HepG2 (cell line): ENCODE measurements around the gene TUBB4B. TPM values are rescaled to one million over a fixed set of nuclear protein-coding genes. Genes with fewer than 3 reads are reported as not detected.

Experiments
- CAMTA2 ChIP-seq: sonication (generic); formaldehyde crosslinking; IDR thresholded peaks from 2 replicates; pipeline ENCODE4 v1.4.0; 2020; ENCODE audit warnings: mild to moderate bottlenecking, missing genetic modification reagents, borderline replicate concordance
- EZH2 ChIP-seq: conservative IDR thresholded peaks from 2 replicates; pipeline ENCODE4 v1.6.1; 2012; ENCODE audit warnings: mild to moderate bottlenecking, low read depth, low read length, moderate library complexity
- FIP1L1 ChIP-seq: fragments of 200-400 bp; formaldehyde crosslinking; IDR thresholded peaks from 2 replicates; pipeline ENCODE4 v1.6.1; 2018; ENCODE audit warnings: low read depth, mild to moderate bottlenecking, low read length, moderate library complexity, borderline replicate concordance; ENCODE audit not compliant: insufficient read depth
- GPN1 ChIP-seq: sonication (generic); formaldehyde crosslinking; IDR thresholded peaks from 2 replicates; pipeline ENCODE4 v1.5.1; 2020; ENCODE audit warnings: missing genetic modification reagents, borderline replicate concordance
- SOX5 ChIP-seq: IDR thresholded peaks from 2 replicates; pipeline ENCODE4 v1.6.1; 2016; ENCODE audit warnings: borderline replicate concordance
- SP140L ChIP-seq: sonication (generic); formaldehyde crosslinking; IDR thresholded peaks from 2 replicates; pipeline ENCODE4 v1.4.0; 2020; ENCODE audit warnings: missing genetic modification reagents, borderline replicate concordance
- ZBTB38 ChIP-seq: sonication (generic); formaldehyde crosslinking; IDR thresholded peaks from 2 replicates; pipeline ENCODE4 v1.5.1; 2020; ENCODE audit warnings: mild to moderate bottlenecking, missing genetic modification reagents
- ZFP37 ChIP-seq: sonication (generic); formaldehyde crosslinking; IDR thresholded peaks from 2 replicates; pipeline ENCODE4 v1.4.0; 2020; ENCODE audit warnings: missing genetic modification reagents, borderline replicate concordance
- ZNF878 ChIP-seq: sonication (generic); formaldehyde crosslinking; IDR thresholded peaks from 2 replicates; pipeline ENCODE4 v1.8.1; 2023; ENCODE audit warnings: mild to moderate bottlenecking, missing genetic modification reagents, moderate library complexity
- polyA plus RNA-seq, 8 experiments: library from polyadenylated mRNA; depleted of rRNA in 3 of 8; stranded (reverse) in 7 of 8; unstranded in 1 of 8; fragments of >200 nt; fragmentation: Illumina TruSeq in 4 of 8; extraction: Trizol in 4 of 8; gene quantifications; 2 replicates each; pipeline versions ENCODE4 v1.2.1 to v1.2.3, GENCODE V29; 2011 to 2016; ENCODE audit warnings: low read depth in 4 of 8, missing spikeins in 1 of 8, mixed read lengths in 1 of 8; ENCODE audit not compliant: insufficient read depth in 1 of 8
- total RNA-seq, 5 experiments: library from RNA; depleted of rRNA; stranded (reverse); fragments of >200 nt; fragmentation: Illumina TruSeq; extraction: Trizol; gene quantifications; 2 replicates each; pipeline ENCODE4 v1.2.3, GENCODE V29; 2016; ENCODE audit warnings: low read depth in 1 of 5
- TF ChIP-seq, protein P1 (sequence below): sonication (generic); formaldehyde crosslinking; IDR thresholded peaks from 2 replicates; pipeline ENCODE4 v1.5.1; 2020; ENCODE audit warnings: mild to moderate bottlenecking, moderate library complexity, missing genetic modification reagents
- TF ChIP-seq, protein P2 (sequence below): fragments of 450-650 bp; IDR thresholded peaks from 2 replicates; pipeline ENCODE4 v1.6.1; 2016
- TF ChIP-seq, protein P3 (sequence below): IDR thresholded peaks from 2 replicates; pipeline ENCODE4 v1.6.1; 2016; ENCODE audit warnings: mild to moderate bottlenecking
- TF ChIP-seq, protein P4 (sequence below): IDR thresholded peaks from 2 replicates; pipeline ENCODE4 v1.6.1; 2016; ENCODE audit warnings: low read depth, borderline replicate concordance
- TF ChIP-seq, protein P5 (sequence below): sonication (generic); formaldehyde crosslinking; IDR thresholded peaks from 2 replicates; pipeline ENCODE4 v1.5.1; 2020; ENCODE audit warnings: missing genetic modification reagents, mild to moderate bottlenecking, borderline replicate concordance
- TF ChIP-seq, protein P6 (sequence below): sonication (generic); formaldehyde crosslinking; IDR thresholded peaks from 2 replicates; pipeline ENCODE4 v1.5.1; 2020; ENCODE audit warnings: mild to moderate bottlenecking, missing genetic modification reagents, moderate library complexity

TUBB4B gene
- total and polyA plus RNA-seq, 2 of the 13 experiments (the other 11 are each of a cell fraction or from before 2014, with no cell fraction given), result 182 to 412 TPM

DNA sequence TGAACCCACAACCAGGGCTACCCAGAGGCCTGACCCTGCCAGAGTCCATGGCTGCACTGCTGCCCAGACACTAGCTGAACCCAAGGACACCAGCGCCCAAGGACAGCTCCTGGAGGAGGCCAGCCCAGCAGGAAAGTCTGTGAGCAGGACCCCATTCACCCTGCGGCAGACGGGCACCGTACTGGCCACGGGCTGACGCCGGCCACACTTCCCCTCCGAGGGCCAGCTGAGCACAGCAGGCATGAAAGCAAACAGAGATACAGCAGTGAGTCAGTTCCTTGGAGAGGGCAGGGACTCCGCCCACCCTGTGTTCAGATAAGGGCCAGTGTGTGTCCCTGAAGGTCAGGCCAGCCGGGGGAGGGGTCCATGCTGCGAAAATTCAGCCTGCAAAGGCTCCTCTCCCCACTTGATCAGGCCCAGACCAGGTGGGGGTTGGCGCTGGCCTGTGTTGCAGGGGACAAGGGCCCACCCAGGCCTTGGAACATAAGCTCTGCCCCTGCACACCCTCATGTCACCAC is 22.3 kb upstream of the TUBB4B start (continued):
- TF ChIP-seq, protein P1, sequence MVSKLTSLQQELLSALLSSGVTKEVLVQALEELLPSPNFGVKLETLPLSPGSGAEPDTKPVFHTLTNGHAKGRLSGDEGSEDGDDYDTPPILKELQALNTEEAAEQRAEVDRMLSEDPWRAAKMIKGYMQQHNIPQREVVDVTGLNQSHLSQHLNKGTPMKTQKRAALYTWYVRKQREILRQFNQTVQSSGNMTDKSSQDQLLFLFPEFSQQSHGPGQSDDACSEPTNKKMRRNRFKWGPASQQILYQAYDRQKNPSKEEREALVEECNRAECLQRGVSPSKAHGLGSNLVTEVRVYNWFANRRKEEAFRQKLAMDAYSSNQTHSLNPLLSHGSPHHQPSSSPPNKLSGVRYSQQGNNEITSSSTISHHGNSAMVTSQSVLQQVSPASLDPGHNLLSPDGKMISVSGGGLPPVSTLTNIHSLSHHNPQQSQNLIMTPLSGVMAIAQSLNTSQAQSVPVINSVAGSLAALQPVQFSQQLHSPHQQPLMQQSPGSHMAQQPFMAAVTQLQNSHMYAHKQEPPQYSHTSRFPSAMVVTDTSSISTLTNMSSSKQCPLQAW (CRISPR knock-in tag), result 0 out of 2 replicates have a peak, but pooled peaks have one; percentile 48
- TF ChIP-seq, protein P2, sequence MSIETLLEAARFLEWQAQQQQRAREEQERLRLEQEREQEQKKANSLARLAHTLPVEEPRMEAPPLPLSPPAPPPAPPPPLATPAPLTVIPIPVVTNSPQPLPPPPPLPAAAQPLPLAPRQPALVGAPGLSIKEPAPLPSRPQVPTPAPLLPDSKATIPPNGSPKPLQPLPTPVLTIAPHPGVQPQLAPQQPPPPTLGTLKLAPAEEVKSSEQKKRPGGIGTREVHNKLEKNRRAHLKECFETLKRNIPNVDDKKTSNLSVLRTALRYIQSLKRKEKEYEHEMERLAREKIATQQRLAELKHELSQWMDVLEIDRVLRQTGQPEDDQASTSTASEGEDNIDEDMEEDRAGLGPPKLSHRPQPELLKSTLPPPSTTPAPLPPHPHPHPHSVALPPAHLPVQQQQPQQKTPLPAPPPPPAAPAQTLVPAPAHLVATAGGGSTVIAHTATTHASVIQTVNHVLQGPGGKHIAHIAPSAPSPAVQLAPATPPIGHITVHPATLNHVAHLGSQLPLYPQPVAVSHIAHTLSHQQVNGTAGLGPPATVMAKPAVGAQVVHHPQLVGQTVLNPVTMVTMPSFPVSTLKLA, result no peak
- TF ChIP-seq EZH2, result no peak
- TF ChIP-seq ZFP37, result peak; percentile 70; the same call in 1 of the 2 replicates
- no peak for TF ChIP-seq SOX5
- TF ChIP-seq FIP1L1, result no peak
- TF ChIP-seq ZBTB38, result no peak
- TF ChIP-seq, protein P3, sequence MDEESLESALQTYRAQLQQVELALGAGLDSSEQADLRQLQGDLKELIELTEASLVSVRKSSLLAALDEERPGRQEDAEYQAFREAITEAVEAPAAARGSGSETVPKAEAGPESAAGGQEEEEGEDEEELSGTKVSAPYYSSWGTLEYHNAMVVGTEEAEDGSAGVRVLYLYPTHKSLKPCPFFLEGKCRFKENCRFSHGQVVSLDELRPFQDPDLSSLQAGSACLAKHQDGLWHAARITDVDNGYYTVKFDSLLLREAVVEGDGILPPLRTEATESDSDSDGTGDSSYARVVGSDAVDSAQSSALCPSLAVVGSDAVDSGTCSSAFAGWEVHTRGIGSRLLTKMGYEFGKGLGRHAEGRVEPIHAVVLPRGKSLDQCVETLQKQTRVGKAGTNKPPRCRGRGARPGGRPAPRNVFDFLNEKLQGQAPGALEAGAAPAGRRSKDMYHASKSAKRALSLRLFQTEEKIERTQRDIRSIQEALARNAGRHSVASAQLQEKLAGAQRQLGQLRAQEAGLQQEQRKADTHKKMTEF (CRISPR knock-in tag), result 0 out of 2 replicates have a peak, but pooled peaks have one; percentile 33
- no peak for TF ChIP-seq ZNF878 (CRISPR knock-in tag)
- TF ChIP-seq CAMTA2 (CRISPR knock-in tag), result no peak
- TF ChIP-seq, protein P4, sequence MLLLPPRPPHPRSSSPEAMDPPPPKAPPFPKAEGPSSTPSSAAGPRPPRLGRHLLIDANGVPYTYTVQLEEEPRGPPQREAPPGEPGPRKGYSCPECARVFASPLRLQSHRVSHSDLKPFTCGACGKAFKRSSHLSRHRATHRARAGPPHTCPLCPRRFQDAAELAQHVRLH (CRISPR knock-in tag), result no peak
- no peak for TF ChIP-seq SP140L (CRISPR knock-in tag)
- TF ChIP-seq GPN1 (CRISPR knock-in tag), result no peak
- TF ChIP-seq, protein P5, sequence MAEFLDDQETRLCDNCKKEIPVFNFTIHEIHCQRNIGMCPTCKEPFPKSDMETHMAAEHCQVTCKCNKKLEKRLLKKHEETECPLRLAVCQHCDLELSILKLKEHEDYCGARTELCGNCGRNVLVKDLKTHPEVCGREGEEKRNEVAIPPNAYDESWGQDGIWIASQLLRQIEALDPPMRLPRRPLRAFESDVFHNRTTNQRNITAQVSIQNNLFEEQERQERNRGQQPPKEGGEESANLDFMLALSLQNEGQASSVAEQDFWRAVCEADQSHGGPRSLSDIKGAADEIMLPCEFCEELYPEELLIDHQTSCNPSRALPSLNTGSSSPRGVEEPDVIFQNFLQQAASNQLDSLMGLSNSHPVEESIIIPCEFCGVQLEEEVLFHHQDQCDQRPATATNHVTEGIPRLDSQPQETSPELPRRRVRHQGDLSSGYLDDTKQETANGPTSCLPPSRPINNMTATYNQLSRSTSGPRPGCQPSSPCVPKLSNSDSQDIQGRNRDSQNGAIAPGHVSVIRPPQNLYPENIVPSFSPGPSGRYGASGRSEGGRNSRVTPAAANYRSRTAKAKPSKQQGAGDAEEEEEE (CRISPR knock-in tag), result no peak
- TF ChIP-seq, protein P6, sequence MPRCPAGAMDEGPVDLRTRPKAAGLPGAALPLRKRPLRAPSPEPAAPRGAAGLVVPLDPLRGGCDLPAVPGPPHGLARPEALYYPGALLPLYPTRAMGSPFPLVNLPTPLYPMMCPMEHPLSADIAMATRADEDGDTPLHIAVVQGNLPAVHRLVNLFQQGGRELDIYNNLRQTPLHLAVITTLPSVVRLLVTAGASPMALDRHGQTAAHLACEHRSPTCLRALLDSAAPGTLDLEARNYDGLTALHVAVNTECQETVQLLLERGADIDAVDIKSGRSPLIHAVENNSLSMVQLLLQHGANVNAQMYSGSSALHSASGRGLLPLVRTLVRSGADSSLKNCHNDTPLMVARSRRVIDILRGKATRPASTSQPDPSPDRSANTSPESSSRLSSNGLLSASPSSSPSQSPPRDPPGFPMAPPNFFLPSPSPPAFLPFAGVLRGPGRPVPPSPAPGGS (CRISPR knock-in tag), result no peak
